Ishikawa (cell line): ENCODE data around the gene TMEM132D.

ENCODE experiments used
- CEBPB ChIP-seq: IDR thresholded peaks from 2 replicates; pipeline ENCODE4 v1.6.1; 2012
- CREB1 ChIP-seq: IDR thresholded peaks from 2 replicates; pipeline ENCODE4 v1.6.1; 2012; ENCODE audit warnings: low read depth
- EGR1 ChIP-seq: IDR thresholded peaks from 2 replicates; pipeline ENCODE4 v1.6.1; 2012
- EP300 ChIP-seq: IDR thresholded peaks from 2 replicates; pipeline ENCODE4 v1.6.1; 2012; ENCODE audit warnings: borderline replicate concordance
- FOXM1 ChIP-seq: IDR thresholded peaks from 2 replicates; pipeline ENCODE4 v1.6.1; 2012; ENCODE audit warnings: low read depth, borderline replicate concordance
- MAX ChIP-seq: IDR thresholded peaks from 2 replicates; pipeline ENCODE4 v1.6.1; 2012
- RAD21 ChIP-seq: IDR thresholded peaks from 2 replicates; pipeline ENCODE4 v1.6.1; 2012; ENCODE audit warnings: low read depth
- REST ChIP-seq: IDR thresholded peaks from 2 replicates; pipeline ENCODE4 v1.6.1; 2012; ENCODE audit warnings: low read depth, mild to moderate bottlenecking
- TAF1 ChIP-seq: IDR thresholded peaks from 2 replicates; pipeline ENCODE4 v1.6.1; 2012; ENCODE audit warnings: low read depth, mild to moderate bottlenecking
- TCF12 ChIP-seq: IDR thresholded peaks from 2 replicates; pipeline ENCODE4 v1.6.1; 2012; ENCODE audit warnings: low read depth
- TEAD4 ChIP-seq: IDR thresholded peaks from 2 replicates; pipeline ENCODE4 v1.6.1; 2012
- YY1 ChIP-seq: IDR thresholded peaks from 2 replicates; pipeline ENCODE4 v1.6.1; 2012; ENCODE audit warnings: low read depth

- TF ChIP-seq CEBPB (no peak), EGR1 (no peak), EP300 (no peak), REST (no peak), TAF1 (no peak), TCF12 (no peak), RAD21 (no peak), FOXM1 (no peak), YY1 (no peak), MAX (no peak), CREB1 (no peak), TEAD4 (no peak)
Measured at GRCh38 chr12:129213551-129213950, 690.3 kb downstream of the TMEM132D start.
